HepG2 (cell line): ENCODE measurements around the gene GDF9. TPM values are rescaled to one million over a fixed set of nuclear protein-coding genes. Genes with fewer than 3 reads are reported as not detected.

ENCODE experiments used
- ATF2 ChIP-seq: sonication (generic); formaldehyde crosslinking; IDR thresholded peaks from 2 replicates; pipeline ENCODE4 v1.4.0; 2020; ENCODE audit warnings: missing genetic modification reagents
- GTF3A ChIP-seq: sonication (generic); formaldehyde crosslinking; conservative IDR thresholded peaks from 2 replicates; pipeline ENCODE4 v1.4.0; 2020; ENCODE audit warnings: mild to moderate bottlenecking, missing genetic modification reagents
- GZF1 ChIP-seq: sonication (generic); formaldehyde crosslinking; IDR thresholded peaks from 2 replicates; pipeline ENCODE4 v1.5.1; 2020; ENCODE audit warnings: mild to moderate bottlenecking, missing genetic modification reagents
- HINFP ChIP-seq: sonication (generic); formaldehyde crosslinking; IDR thresholded peaks from 2 replicates; pipeline ENCODE4 v1.4.0; 2020; ENCODE audit warnings: low read depth, mild to moderate bottlenecking, missing genetic modification reagents
- JUND ChIP-seq: sonication (generic); formaldehyde crosslinking; IDR thresholded peaks from 2 replicates; pipeline ENCODE4 v1.8.0; 2022; ENCODE audit warnings: mild to moderate bottlenecking, missing genetic modification reagents
- MBD4 ChIP-seq: IDR thresholded peaks from 2 replicates; pipeline ENCODE4 v1.6.1; 2012; ENCODE audit warnings: low read length, inconsistent platforms, borderline replicate concordance
- RAD51 ChIP-seq: fragments of 450-650 bp; IDR thresholded peaks from 2 replicates; pipeline ENCODE4 v1.6.1; 2016; ENCODE audit warnings: borderline replicate concordance
- RBM22 ChIP-seq: fragments of 200-400 bp; formaldehyde crosslinking; optimal IDR thresholded peaks from 2 replicates; pipeline ENCODE3; 2017; ENCODE audit warnings: mild to moderate bottlenecking, low read length, moderate library complexity
- TAF1 ChIP-seq: sonication (generic); formaldehyde crosslinking; IDR thresholded peaks from 2 replicates; pipeline ENCODE4 v1.4.0; 2020; ENCODE audit warnings: missing genetic modification reagents
- TGIF2 ChIP-seq: IDR thresholded peaks from 2 replicates; pipeline ENCODE4 v1.6.1; 2016; ENCODE audit warnings: control low read depth, missing compliant biosample characterization
- ZBTB26 ChIP-seq: IDR thresholded peaks from 2 replicates; pipeline ENCODE4 v1.6.1; 2016; ENCODE audit warnings: missing compliant biosample characterization, missing genetic modification reagents, borderline replicate concordance
- ZNF350 ChIP-seq: sonication (generic); formaldehyde crosslinking; IDR thresholded peaks from 2 replicates; pipeline ENCODE4 v1.4.0; 2020; ENCODE audit warnings: mild to moderate bottlenecking, low read depth, missing genetic modification reagents, borderline replicate concordance
- ZNF431 ChIP-seq: sonication (generic); formaldehyde crosslinking; IDR thresholded peaks from 2 replicates; pipeline ENCODE4 v1.9.0; 2022; ENCODE audit warnings: missing genetic modification reagents, low read depth, mild to moderate bottlenecking, borderline replicate concordance
- ZNF607 ChIP-seq: sonication (generic); formaldehyde crosslinking; IDR thresholded peaks from 2 replicates; pipeline ENCODE4 v1.5.1; 2020; ENCODE audit warnings: missing genetic modification reagents, mild to moderate bottlenecking, borderline replicate concordance
- ZNF678 ChIP-seq: sonication (generic); formaldehyde crosslinking; IDR thresholded peaks from 2 replicates; pipeline ENCODE4 v1.4.0; 2020; ENCODE audit warnings: mild to moderate bottlenecking, missing genetic modification reagents
- ZSCAN29 ChIP-seq: sonication (generic); formaldehyde crosslinking; conservative IDR thresholded peaks from 2 replicates; pipeline ENCODE4 v1.4.0; 2020; ENCODE audit warnings: mild to moderate bottlenecking, missing genetic modification reagents
- polyA plus RNA-seq, 8 experiments: library from polyadenylated mRNA; depleted of rRNA in 3 of 8; stranded (reverse) in 7 of 8; unstranded in 1 of 8; fragments of >200 nt; fragmentation: Illumina TruSeq in 4 of 8; extraction: Trizol in 4 of 8; gene quantifications; 2 replicates each; pipeline versions ENCODE4 v1.2.1 to v1.2.3, GENCODE V29; 2011 to 2016; ENCODE audit warnings: low read depth in 4 of 8, missing spikeins in 1 of 8, mixed read lengths in 1 of 8; ENCODE audit not compliant: insufficient read depth in 1 of 8
- total RNA-seq, 5 experiments: library from RNA; depleted of rRNA; stranded (reverse); fragments of >200 nt; fragmentation: Illumina TruSeq; extraction: Trizol; gene quantifications; 2 replicates each; pipeline ENCODE4 v1.2.3, GENCODE V29; 2016; ENCODE audit warnings: low read depth in 1 of 5
- TF ChIP-seq, protein P1 (sequence below): sonication (generic); formaldehyde crosslinking; IDR thresholded peaks from 2 replicates; pipeline ENCODE4 v1.5.0; 2020; ENCODE audit warnings: mild to moderate bottlenecking, missing genetic modification reagents
- TF ChIP-seq, protein P2 (sequence below): sonication (generic); formaldehyde crosslinking; IDR thresholded peaks from 2 replicates; pipeline ENCODE4 v1.4.0; 2020; ENCODE audit warnings: missing genetic modification reagents, borderline replicate concordance
- TF ChIP-seq, protein P3 (sequence below): sonication (generic); formaldehyde crosslinking; IDR thresholded peaks from 2 replicates; pipeline ENCODE4 v1.8.1; 2022; ENCODE audit warnings: mild to moderate bottlenecking, missing genetic modification reagents

Gene GDF9
- total and polyA plus RNA-seq, 2 of the 13 experiments (the other 11 are each of a cell fraction or from before 2014, with no cell fraction given): 0.33 to 0.38 TPM

DNA sequence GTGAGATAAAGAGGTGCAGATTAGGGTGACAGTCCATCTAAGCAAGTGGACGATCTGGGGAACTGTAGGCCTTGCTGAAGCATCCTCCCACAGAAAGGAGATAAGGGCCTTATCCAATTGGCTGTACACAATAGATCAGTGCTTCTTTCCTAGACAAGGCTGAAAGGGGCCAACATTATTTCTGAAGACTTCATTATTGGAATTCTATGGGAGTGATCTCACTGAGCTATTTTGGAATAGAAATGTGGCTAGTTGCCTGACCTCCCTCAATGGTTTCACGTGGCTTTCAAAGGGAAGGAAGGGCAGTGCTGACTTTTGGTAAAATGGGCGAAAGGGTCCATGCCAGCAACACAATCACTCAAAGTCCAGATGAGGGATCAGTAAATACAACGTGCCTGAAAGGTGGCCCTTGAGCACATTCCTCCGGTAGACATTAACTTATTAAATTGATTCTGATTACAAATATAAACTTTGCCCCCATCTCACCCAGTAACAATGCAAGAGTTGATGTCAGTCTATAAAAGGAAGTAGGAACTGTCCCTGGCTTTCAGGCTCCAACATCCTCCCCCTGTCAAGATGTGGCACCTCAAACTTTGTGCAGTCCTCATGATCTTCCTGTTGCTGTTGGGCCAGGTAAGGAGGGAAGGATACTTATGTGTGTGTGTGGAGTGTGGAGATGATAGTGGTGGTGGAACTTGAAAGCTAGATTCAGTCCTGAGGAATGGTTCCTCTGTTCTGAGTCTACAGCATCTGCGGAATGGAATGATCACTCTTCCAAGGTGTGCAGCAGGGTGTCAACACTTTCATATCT lies 7.1 kb upstream of the GDF9 start, which contains the start of gene LEAP2 (continued):
- peak; percentile 15; the same call in 1 of the 2 replicates for TF ChIP-seq ZNF431
- peak; percentile 81 for TF ChIP-seq ATF2 (CRISPR knock-in tag)
- TF ChIP-seq ZNF678: no peak
- TF ChIP-seq, protein P1, sequence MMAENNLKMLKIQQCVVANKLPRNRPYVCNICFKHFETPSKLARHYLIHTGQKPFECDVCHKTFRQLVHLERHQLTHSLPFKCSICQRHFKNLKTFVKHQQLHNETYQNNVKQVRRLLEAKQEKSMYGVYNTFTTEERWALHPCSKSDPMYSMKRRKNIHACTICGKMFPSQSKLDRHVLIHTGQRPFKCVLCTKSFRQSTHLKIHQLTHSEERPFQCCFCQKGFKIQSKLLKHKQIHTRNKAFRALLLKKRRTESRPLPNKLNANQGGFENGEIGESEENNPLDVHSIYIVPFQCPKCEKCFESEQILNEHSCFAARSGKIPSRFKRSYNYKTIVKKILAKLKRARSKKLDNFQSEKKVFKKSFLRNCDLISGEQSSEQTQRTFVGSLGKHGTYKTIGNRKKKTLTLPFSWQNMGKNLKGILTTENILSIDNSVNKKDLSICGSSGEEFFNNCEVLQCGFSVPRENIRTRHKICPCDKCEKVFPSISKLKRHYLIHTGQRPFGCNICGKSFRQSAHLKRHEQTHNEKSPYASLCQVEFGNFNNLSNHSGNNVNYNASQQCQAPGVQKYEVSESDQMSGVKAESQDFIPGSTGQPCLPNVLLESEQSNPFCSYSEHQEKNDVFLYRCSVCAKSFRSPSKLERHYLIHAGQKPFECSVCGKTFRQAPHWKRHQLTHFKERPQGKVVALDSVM (CRISPR knock-in tag): 0 out of 2 replicates have a peak, but pooled peaks have one; percentile 28
- peak; percentile 48; the same call in 1 of the 2 replicates for TF ChIP-seq TGIF2
- TF ChIP-seq ZSCAN29 (CRISPR knock-in tag): peak; percentile 83; the same call in 1 of the 2 replicates
- 0 out of 2 replicates have a peak, but pooled peaks have one; percentile 20 for TF ChIP-seq TAF1
- peak; percentile 22; the same call in 1 of the 2 replicates for TF ChIP-seq JUND
- no peak for TF ChIP-seq ZNF607
- TF ChIP-seq, protein P2, sequence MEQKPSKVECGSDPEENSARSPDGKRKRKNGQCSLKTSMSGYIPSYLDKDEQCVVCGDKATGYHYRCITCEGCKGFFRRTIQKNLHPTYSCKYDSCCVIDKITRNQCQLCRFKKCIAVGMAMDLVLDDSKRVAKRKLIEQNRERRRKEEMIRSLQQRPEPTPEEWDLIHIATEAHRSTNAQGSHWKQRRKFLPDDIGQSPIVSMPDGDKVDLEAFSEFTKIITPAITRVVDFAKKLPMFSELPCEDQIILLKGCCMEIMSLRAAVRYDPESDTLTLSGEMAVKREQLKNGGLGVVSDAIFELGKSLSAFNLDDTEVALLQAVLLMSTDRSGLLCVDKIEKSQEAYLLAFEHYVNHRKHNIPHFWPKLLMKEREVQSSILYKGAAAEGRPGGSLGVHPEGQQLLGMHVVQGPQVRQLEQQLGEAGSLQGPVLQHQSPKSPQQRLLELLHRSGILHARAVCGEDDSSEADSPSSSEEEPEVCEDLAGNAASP (CRISPR knock-in tag): peak; percentile 68; the same call in 1 of the 2 replicates
- TF ChIP-seq RBM22: peak; percentile 91
- TF ChIP-seq GTF3A (CRISPR knock-in tag): 0 out of 2 replicates have a peak, but pooled peaks have one; percentile 26
- TF ChIP-seq, protein P3, sequence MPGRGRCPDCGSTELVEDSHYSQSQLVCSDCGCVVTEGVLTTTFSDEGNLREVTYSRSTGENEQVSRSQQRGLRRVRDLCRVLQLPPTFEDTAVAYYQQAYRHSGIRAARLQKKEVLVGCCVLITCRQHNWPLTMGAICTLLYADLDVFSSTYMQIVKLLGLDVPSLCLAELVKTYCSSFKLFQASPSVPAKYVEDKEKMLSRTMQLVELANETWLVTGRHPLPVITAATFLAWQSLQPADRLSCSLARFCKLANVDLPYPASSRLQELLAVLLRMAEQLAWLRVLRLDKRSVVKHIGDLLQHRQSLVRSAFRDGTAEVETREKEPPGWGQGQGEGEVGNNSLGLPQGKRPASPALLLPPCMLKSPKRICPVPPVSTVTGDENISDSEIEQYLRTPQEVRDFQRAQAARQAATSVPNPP: no peak
- TF ChIP-seq HINFP (CRISPR knock-in tag): no peak
- TF ChIP-seq ZNF350 (CRISPR knock-in tag): peak; percentile 55
- peak; percentile 29; the same call in 1 of the 2 replicates for TF ChIP-seq ZBTB26 (CRISPR knock-in tag)
- no peak for TF ChIP-seq GZF1 (CRISPR knock-in tag)
- TF ChIP-seq MBD4: peak; percentile 53
- no peak for TF ChIP-seq RAD51
